ENCODE data around the gene DOK4.

DNA sequence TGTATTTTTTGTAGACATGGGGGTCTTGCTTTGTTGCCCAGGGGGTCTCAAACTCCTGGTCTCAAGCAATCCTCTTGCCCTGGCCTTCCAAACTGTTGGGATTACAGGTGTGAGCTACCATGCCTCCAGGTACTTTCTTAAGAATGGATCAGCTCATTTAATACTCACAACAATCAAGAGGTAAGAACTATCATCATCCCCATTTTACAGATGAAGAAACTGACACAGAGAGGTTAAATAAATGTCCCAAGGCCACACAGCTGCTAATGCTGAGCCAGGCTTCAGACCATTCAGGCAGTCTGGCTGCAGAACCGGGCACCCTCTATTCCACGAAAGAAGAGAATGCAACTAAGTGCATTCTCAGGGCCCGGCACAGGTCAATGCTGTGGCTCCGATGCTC is 28.1 kb upstream of the DOK4 start:
- TF ChIP-seq, protein P1, sequence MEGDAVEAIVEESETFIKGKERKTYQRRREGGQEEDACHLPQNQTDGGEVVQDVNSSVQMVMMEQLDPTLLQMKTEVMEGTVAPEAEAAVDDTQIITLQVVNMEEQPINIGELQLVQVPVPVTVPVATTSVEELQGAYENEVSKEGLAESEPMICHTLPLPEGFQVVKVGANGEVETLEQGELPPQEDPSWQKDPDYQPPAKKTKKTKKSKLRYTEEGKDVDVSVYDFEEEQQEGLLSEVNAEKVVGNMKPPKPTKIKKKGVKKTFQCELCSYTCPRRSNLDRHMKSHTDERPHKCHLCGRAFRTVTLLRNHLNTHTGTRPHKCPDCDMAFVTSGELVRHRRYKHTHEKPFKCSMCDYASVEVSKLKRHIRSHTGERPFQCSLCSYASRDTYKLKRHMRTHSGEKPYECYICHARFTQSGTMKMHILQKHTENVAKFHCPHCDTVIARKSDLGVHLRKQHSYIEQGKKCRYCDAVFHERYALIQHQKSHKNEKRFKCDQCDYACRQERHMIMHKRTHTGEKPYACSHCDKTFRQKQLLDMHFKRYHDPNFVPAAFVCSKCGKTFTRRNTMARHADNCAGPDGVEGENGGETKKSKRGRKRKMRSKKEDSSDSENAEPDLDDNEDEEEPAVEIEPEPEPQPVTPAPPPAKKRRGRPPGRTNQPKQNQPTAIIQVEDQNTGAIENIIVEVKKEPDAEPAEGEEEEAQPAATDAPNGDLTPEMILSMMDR (conservative IDR thresholded peaks at IDR 0.05; ENCODE audit: low read depth in 2 of 2): no peak
- TF ChIP-seq EZH2 (IDR thresholded peaks at IDR 0.05; ENCODE audit: low read depth, unreplicated experiment) (no peak), EZH2phosphoT487 (IDR thresholded peaks at IDR 0.05; ENCODE audit: unreplicated experiment) (no peak), POLR2AphosphoS5 (IDR thresholded peaks at IDR 0.05; ENCODE audit: low read depth) (no peak), ZNF331 (CRISPR knock-in tag; IDR thresholded peaks at IDR 0.05; ENCODE audit: low read depth) (no peak)
- TF ChIP-seq, protein P2, sequence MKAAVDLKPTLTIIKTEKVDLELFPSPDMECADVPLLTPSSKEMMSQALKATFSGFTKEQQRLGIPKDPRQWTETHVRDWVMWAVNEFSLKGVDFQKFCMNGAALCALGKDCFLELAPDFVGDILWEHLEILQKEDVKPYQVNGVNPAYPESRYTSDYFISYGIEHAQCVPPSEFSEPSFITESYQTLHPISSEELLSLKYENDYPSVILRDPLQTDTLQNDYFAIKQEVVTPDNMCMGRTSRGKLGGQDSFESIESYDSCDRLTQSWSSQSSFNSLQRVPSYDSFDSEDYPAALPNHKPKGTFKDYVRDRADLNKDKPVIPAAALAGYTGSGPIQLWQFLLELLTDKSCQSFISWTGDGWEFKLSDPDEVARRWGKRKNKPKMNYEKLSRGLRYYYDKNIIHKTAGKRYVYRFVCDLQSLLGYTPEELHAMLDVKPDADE (IDR thresholded peaks at IDR 0.05): no peak
- TF ChIP-seq, protein P3, sequence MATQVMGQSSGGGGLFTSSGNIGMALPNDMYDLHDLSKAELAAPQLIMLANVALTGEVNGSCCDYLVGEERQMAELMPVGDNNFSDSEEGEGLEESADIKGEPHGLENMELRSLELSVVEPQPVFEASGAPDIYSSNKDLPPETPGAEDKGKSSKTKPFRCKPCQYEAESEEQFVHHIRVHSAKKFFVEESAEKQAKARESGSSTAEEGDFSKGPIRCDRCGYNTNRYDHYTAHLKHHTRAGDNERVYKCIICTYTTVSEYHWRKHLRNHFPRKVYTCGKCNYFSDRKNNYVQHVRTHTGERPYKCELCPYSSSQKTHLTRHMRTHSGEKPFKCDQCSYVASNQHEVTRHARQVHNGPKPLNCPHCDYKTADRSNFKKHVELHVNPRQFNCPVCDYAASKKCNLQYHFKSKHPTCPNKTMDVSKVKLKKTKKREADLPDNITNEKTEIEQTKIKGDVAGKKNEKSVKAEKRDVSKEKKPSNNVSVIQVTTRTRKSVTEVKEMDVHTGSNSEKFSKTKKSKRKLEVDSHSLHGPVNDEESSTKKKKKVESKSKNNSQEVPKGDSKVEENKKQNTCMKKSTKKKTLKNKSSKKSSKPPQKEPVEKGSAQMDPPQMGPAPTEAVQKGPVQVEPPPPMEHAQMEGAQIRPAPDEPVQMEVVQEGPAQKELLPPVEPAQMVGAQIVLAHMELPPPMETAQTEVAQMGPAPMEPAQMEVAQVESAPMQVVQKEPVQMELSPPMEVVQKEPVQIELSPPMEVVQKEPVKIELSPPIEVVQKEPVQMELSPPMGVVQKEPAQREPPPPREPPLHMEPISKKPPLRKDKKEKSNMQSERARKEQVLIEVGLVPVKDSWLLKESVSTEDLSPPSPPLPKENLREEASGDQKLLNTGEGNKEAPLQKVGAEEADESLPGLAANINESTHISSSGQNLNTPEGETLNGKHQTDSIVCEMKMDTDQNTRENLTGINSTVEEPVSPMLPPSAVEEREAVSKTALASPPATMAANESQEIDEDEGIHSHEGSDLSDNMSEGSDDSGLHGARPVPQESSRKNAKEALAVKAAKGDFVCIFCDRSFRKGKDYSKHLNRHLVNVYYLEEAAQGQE (IDR thresholded peaks at IDR 0.05; ENCODE audit: unreplicated experiment): no peak
